Trophoblast cell (in vitro differentiated cells and primary cell): Measurements from ENCODE around the gene KAT7.

ENCODE experiments used
- DNase-seq, 2 donors: peaks; one replicate each; pipeline ENCODE4 v3.0.0-alpha.2; 2016
- H2AFZ ChIP-seq: 2 replicates; pipeline ENCODE4 v1.6.1; 2013; ENCODE audit warnings: low read length, moderate library complexity, mild to moderate bottlenecking; ENCODE audit not compliant: insufficient read depth, poor library complexity
- H2AK5ac ChIP-seq: 2 replicates; pipeline ENCODE4 v1.6.1; 2013; ENCODE audit warnings: mild to moderate bottlenecking, low read length
- H2BK120ac ChIP-seq: 2 replicates; pipeline ENCODE4 v1.6.1; 2013; ENCODE audit warnings: low read length, mild to moderate bottlenecking, moderate library complexity; ENCODE audit not compliant: insufficient read depth, poor library complexity
- H2BK12ac ChIP-seq: 2 replicates; pipeline ENCODE4 v1.6.1; 2013; ENCODE audit warnings: mild to moderate bottlenecking, low read length, moderate library complexity
- H2BK5ac ChIP-seq: 2 replicates; pipeline ENCODE4 v1.6.1; 2013; ENCODE audit warnings: low read length, low read depth, moderate library complexity, mild to moderate bottlenecking; ENCODE audit not compliant: poor library complexity
- H3K14ac ChIP-seq: 2 replicates; pipeline ENCODE4 v1.6.1; 2013; ENCODE audit warnings: mild to moderate bottlenecking, low read length
- H3K18ac ChIP-seq: 2 replicates; pipeline ENCODE4 v1.6.1; 2013; ENCODE audit warnings: mild to moderate bottlenecking, low read length
- H3K23ac ChIP-seq: 2 replicates; pipeline ENCODE4 v1.6.1; 2013; ENCODE audit warnings: low read length
- H3K27ac ChIP-seq: 2 replicates; pipeline ENCODE4 v1.5.1; 2013; ENCODE audit warnings: low read depth, mild to moderate bottlenecking, inconsistent platforms, low read length, moderate library complexity
- H3K27me3 ChIP-seq: 2 replicates; pipeline ENCODE4 v1.6.1; 2013; ENCODE audit warnings: inconsistent platforms, mild to moderate bottlenecking, low read length, moderate library complexity; ENCODE audit not compliant: insufficient read depth
- H3K36me3 ChIP-seq, 2 experiments: 1 replicate in 1 of 2; 2 replicates in 1 of 2; pipeline ENCODE4 v1.6.1; 2013; ENCODE audit warnings: low read length in 2 of 2, mild to moderate bottlenecking in 2 of 2, moderate library complexity in 1 of 2; ENCODE audit not compliant: insufficient read depth in 2 of 2, control insufficient read depth in 1 of 2
- H3K4ac ChIP-seq: 2 replicates; pipeline ENCODE4 v1.6.1; 2013; ENCODE audit warnings: low read depth, mild to moderate bottlenecking, low read length, moderate library complexity
- H3K4me1 ChIP-seq, 2 experiments: 1 replicate in 1 of 2; 2 replicates in 1 of 2; pipeline ENCODE4 v1.6.1; 2013; ENCODE audit warnings: low read length in 2 of 2, mild to moderate bottlenecking in 2 of 2, moderate library complexity in 1 of 2; ENCODE audit not compliant: insufficient read depth in 2 of 2, control insufficient read depth in 1 of 2
- H3K4me2 ChIP-seq: 2 replicates; pipeline ENCODE4 v1.6.1; 2013; ENCODE audit warnings: inconsistent platforms, mild to moderate bottlenecking, low read length, moderate library complexity
- H3K4me3 ChIP-seq: 2 replicates; pipeline ENCODE4 v1.5.1; 2013; ENCODE audit warnings: mild to moderate bottlenecking, low read depth, low read length, inconsistent platforms
- H3K79me1 ChIP-seq: one replicate; pipeline ENCODE4 v1.6.1; 2013; ENCODE audit warnings: low read length
- H3K79me2 ChIP-seq: 2 replicates; pipeline ENCODE4 v1.6.1; 2013; ENCODE audit warnings: low read length, mild to moderate bottlenecking; ENCODE audit not compliant: control insufficient read depth, insufficient read depth, poor library complexity
- H3K9ac ChIP-seq: 2 replicates; pipeline ENCODE4 v1.6.1; 2013; ENCODE audit warnings: mild to moderate bottlenecking, low read length
- H3K9me3 ChIP-seq: 2 replicates; pipeline ENCODE4 v1.6.1; 2013; ENCODE audit warnings: low read depth, mild to moderate bottlenecking, control low read depth, inconsistent platforms, low read length; ENCODE audit not compliant: insufficient read depth
- H4K12ac ChIP-seq: 2 replicates; pipeline ENCODE4 v1.6.1; 2013; ENCODE audit warnings: low read depth, mild to moderate bottlenecking, low read length, moderate library complexity
- H4K8ac ChIP-seq: 2 replicates; pipeline ENCODE4 v1.6.1; 2013; ENCODE audit warnings: low read depth, mild to moderate bottlenecking, low read length, moderate library complexity
- H4K91ac ChIP-seq: one replicate; pipeline ENCODE4 v1.6.1; 2013; ENCODE audit warnings: low read depth, mild to moderate bottlenecking, low read length, moderate library complexity
- WGBS: extraction: QIAGEN DNeasy Blood & Tissue Kit; methylation state at CpG from one replicate; pipeline ENCODE4 v1.1.7; 2013; ENCODE audit warnings: missing lambda C conversion rate; ENCODE audit not compliant: insufficient read length, insufficient coverage; ENCODE audit errors: extremely low coverage; 5-methylcytosine and 5-hydroxymethylcytosine counted together

Gene KAT7

GRCh38 chr17:49866882-49867413 lies 78.5 kb downstream of the KAT7 start:
- Histone ChIP-seq H3K14ac (no peak overlapping the region), H3K27me3 (no peaks in the 10 kb centered on the region), H3K4me1 (peaks cover 14 to 16% of the 10 kb centered on the region in 2 experiments), H3K9me3 (no peaks in the 10 kb centered on the region), H3K36me3 (no peaks in the 10 kb centered on the region), H4K8ac (no peak overlapping the region), H3K4me3 (no peak overlapping the region), H2BK12ac (no peak overlapping the region), H4K91ac (no peak overlapping the region), H2BK5ac (no peak overlapping the region), H2AK5ac (no peak overlapping the region), H3K4me2 (no peak overlapping the region), H2AFZ (no peak overlapping the region), H2BK120ac (no peak overlapping the region), H3K9ac (no peak overlapping the region), H3K27ac (no peak overlapping the region), H3K18ac (no peak overlapping the region), H3K79me2 (peaks cover 4% of the 10 kb centered on the region), H4K12ac (no peak overlapping the region), H3K79me1 (peaks cover 17% of the 10 kb centered on the region), H3K23ac (no peak overlapping the region), H3K4ac (no peak overlapping the region)
- DNase-seq = no peak
- 100% methylated on average over 2 of the region's 3 CpGs for WGBS

- H3K79me2 ChIP-seq = peaks cover 4% of the 10 kb centered on the region
- peak overlapping the region; percentile 7 for H2AK5ac ChIP-seq
- no peaks in the 10 kb centered on the region for H3K9me3 ChIP-seq
- H3K4ac ChIP-seq = no peak overlapping the region
- H3K36me3 ChIP-seq = no peaks in the 10 kb centered on the region
- no peak overlapping the region for H3K18ac ChIP-seq
- no peak overlapping the region for H3K14ac ChIP-seq
- DNase-seq = no peak
- H3K4me1 ChIP-seq = peaks cover 25 to 29% of the 10 kb centered on the region in 2 experiments
- no peak overlapping the region for H4K8ac ChIP-seq
- no peak overlapping the region for H3K9ac ChIP-seq
- peaks cover 19% of the 10 kb centered on the region for H3K79me1 ChIP-seq
- H3K23ac ChIP-seq = no peak overlapping the region
- no peak overlapping the region for H2AFZ ChIP-seq
- no peaks in the 10 kb centered on the region for H3K27me3 ChIP-seq
- H3K27ac ChIP-seq = no peak overlapping the region
- H3K4me2 ChIP-seq = no peak overlapping the region
- H2BK12ac ChIP-seq = peak overlapping the region; percentile 15
- WGBS = no CpG with 5 or more reads among the region's 1 CpG
- H3K4me3 ChIP-seq = no peak overlapping the region
- no peak overlapping the region for H2BK5ac ChIP-seq
- H4K12ac ChIP-seq = no peak overlapping the region
- no peak overlapping the region for H2BK120ac ChIP-seq
- H4K91ac ChIP-seq = peak overlapping the region; percentile 27
Observed at GRCh38 chr17:49869038-49869374, 80.5 kb downstream of the KAT7 start.

DNA sequence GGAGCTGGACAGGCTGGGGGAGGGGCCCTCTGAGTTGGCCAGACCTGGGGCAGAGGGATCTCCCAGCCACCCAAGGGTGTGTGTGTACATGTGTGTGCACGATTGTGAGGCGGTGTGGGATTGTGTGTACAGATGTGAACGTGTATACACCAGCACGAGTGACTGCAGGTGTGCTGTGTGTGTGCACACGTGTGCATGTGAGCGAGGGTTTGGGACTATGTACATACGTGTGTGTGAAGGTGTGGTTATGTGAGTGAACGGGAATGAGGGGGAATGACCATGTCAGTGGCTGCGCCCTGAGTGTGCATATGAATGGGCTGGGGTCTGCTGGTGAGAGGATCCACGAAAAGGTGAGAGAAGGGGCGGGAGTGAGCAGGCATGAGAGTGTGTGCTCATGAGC lies 81.8 kb downstream of the KAT7 start:
- no peak overlapping the region for H3K4ac ChIP-seq
- no peak overlapping the region for H2AFZ ChIP-seq
- no peak for DNase-seq
- H3K9me3 ChIP-seq = no peaks in the 10 kb centered on the region
- no peak overlapping the region for H3K4me2 ChIP-seq
- H3K9ac ChIP-seq = no peak overlapping the region
- no peak overlapping the region for H3K18ac ChIP-seq
- H3K79me1 ChIP-seq = peaks cover 17% of the 10 kb centered on the region
- no peaks in the 10 kb centered on the region for H3K36me3 ChIP-seq
- no peak overlapping the region for H4K8ac ChIP-seq
- no peak overlapping the region for H2BK5ac ChIP-seq
- no peak overlapping the region for H4K91ac ChIP-seq
- H4K12ac ChIP-seq = no peak overlapping the region
- H2BK120ac ChIP-seq = no peak overlapping the region
- H3K79me2 ChIP-seq = peaks cover 6% of the 10 kb centered on the region
- H2AK5ac ChIP-seq = peak overlapping the region; percentile 13
- no peaks in the 10 kb centered on the region for H3K27me3 ChIP-seq
- no peak overlapping the region for H2BK12ac ChIP-seq
- H3K23ac ChIP-seq = no peak overlapping the region
- H3K14ac ChIP-seq = no peak overlapping the region
- H3K4me1 ChIP-seq = peaks cover 26 to 29% of the 10 kb centered on the region in 2 experiments
- H3K27ac ChIP-seq = no peak overlapping the region
- WGBS = 100% methylated on average over 1 of the region's 11 CpGs
- H3K4me3 ChIP-seq = no peak overlapping the region

GRCh38 chr17:49871211-49871610 lies 82.7 kb downstream of the KAT7 start:
- no peak overlapping the region for H2BK12ac ChIP-seq
- H2AFZ ChIP-seq = no peak overlapping the region
- H3K9me3 ChIP-seq = no peaks in the 10 kb centered on the region
- H2BK120ac ChIP-seq = no peak overlapping the region
- no peak overlapping the region for H3K9ac ChIP-seq
- no peak overlapping the region for H4K12ac ChIP-seq
- H3K79me2 ChIP-seq = peaks cover 3% of the 10 kb centered on the region
- peaks cover 13% of the 10 kb centered on the region for H3K79me1 ChIP-seq
- H3K4me3 ChIP-seq = no peak overlapping the region
- WGBS = no CpG with 5 or more reads among the region's 7 CpGs
- no peaks in the 10 kb centered on the region for H3K27me3 ChIP-seq
- no peak overlapping the region for H2BK5ac ChIP-seq
- no peaks in the 10 kb centered on the region for H3K36me3 ChIP-seq
- no peak for DNase-seq
- peak overlapping the region; percentile 14 for H2AK5ac ChIP-seq
- H3K23ac ChIP-seq = no peak overlapping the region
- no peak overlapping the region for H3K14ac ChIP-seq
- H3K4me2 ChIP-seq = no peak overlapping the region
- no peak overlapping the region for H3K4ac ChIP-seq
- H3K27ac ChIP-seq = no peak overlapping the region
- peaks cover 22 to 27% of the 10 kb centered on the region in 2 experiments for H3K4me1 ChIP-seq
- H4K8ac ChIP-seq = no peak overlapping the region
- H4K91ac ChIP-seq = peak overlapping the region; percentile 33
- H3K18ac ChIP-seq = no peak overlapping the region
